ENCODE results near the gene SCRT2. TPM values are rescaled to one million over a fixed set of nuclear protein-coding genes. Genes with fewer than 3 reads are reported as not detected.

Gene SCRT2
- total RNA-seq, 4 donors from 2014 or later, result not detected

DNA sequence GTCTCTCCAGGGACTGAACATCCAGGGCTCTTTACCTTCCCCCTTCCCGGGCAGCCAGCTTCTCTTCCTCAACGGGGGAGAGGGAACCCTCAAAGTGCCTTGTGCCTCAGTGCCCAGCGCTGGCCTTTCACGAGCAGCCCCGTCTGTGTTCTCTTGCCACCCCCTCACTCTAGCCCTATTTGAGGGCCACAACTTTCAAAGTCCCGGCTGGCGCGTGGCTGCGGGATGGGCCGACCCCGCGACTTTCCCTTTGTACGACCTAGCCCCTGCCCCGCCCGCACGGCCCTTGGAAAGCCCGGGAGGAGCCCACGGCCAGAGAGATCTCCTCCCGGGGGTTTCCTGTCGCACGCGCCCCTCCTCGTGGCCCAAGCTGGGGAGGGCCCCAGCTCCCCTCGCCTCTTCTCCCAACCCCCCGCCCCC is 559 bp downstream of the SCRT2 start:
- H3K4me3 ChIP-seq, result peak overlapping the region in 1 of 4 donors; percentile 14
- peaks cover 0 to 22% (median 12%) of the 10 kb centered on the region in 4 donors for H3K4me1 ChIP-seq
- H3K27me3 ChIP-seq, result peaks cover 0 to 86% of the 10 kb centered on the region in 2 donors
- no peak overlapping the region for H3K27ac ChIP-seq
- no peaks in the 10 kb centered on the region for H3K36me3 ChIP-seq
- WGBS, 2 donors, result 5% methylated on average over 21 to 25 of the region's 25 CpGs
- no peaks in the 10 kb centered on the region for H3K9me3 ChIP-seq
- TF ChIP-seq EP300 (IDR thresholded peaks at IDR 0.05), result no peak
- TF ChIP-seq POLR2A (IDR thresholded peaks at IDR 0.05), result no peak
- TF ChIP-seq, protein P1, sequence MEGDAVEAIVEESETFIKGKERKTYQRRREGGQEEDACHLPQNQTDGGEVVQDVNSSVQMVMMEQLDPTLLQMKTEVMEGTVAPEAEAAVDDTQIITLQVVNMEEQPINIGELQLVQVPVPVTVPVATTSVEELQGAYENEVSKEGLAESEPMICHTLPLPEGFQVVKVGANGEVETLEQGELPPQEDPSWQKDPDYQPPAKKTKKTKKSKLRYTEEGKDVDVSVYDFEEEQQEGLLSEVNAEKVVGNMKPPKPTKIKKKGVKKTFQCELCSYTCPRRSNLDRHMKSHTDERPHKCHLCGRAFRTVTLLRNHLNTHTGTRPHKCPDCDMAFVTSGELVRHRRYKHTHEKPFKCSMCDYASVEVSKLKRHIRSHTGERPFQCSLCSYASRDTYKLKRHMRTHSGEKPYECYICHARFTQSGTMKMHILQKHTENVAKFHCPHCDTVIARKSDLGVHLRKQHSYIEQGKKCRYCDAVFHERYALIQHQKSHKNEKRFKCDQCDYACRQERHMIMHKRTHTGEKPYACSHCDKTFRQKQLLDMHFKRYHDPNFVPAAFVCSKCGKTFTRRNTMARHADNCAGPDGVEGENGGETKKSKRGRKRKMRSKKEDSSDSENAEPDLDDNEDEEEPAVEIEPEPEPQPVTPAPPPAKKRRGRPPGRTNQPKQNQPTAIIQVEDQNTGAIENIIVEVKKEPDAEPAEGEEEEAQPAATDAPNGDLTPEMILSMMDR (IDR thresholded peaks at IDR 0.05), result no peak
- no peak for DNase-seq (ENCODE audit: low spot score in 2 of 2)

DNA sequence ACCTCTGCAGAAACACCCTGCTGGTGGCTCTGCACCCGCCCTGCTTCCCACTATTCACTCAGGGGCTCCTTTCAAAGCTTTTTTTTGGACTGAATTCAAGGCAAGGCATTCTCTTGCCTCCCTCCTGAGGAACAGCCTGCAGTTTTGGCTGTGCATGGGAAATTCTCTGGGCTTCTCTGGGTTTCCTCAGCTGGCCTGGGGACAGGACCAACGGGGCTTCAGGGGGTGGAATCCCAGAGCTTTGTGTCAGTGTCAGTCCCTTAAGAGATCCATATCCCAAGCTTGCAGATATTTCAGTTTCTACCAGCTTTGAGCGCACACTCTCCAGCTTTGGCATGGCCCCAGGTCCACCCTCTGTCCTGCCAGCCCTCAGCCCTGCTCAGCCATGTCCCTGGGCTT is 2.0 kb downstream of the SCRT2 start:
- H3K27ac ChIP-seq, result no peak overlapping the region
- peaks cover 0 to 84% of the 10 kb centered on the region in 2 donors for H3K27me3 ChIP-seq
- H3K9me3 ChIP-seq, result no peaks in the 10 kb centered on the region
- TF ChIP-seq EP300 (IDR thresholded peaks at IDR 0.05) (no peak), POLR2A (IDR thresholded peaks at IDR 0.05) (no peak)
- TF ChIP-seq, protein P1 (IDR thresholded peaks at IDR 0.05), result no peak
- peaks cover 0 to 22% (median 12%) of the 10 kb centered on the region in 4 donors for H3K4me1 ChIP-seq
- H3K4me3 ChIP-seq, result no peak overlapping the region
- no peaks in the 10 kb centered on the region for H3K36me3 ChIP-seq
- WGBS, 2 donors, result 42 to 63% methylated on average over 2 to 3 of the region's 3 CpGs
- no peak for DNase-seq (ENCODE audit: low spot score in 2 of 2)

DNA sequence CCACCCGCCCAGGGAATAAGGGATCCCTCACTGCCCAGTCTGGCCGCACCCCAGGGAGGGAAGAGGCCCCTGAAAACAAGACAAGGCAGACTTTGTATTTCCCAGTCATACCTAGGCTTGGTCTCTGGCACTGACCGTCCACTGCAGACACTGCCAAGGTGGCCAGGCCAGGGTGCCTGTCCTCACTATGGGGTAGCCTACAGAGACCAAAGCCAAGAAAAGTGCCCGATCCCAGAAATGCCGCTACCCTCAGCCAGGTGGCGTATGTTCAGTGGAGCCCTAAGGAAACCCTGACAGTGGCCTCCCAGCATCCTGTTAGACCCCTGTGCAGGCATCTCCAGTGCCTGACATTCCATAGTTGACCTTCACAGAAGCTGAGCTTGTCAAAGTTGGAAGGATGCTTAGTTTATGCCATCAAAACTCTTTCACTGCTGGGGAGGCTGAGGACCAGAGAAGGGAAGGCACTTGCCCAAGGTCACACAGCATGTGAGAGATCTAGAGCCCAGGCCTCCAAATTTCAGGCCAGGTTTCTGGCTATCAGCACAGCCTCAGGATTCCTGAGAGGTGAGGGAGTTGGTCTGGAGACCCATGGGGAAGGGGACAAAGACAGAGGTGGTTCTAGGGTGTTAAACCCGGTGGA is 2.5 kb downstream of the SCRT2 start:
- TF ChIP-seq, protein P1 (IDR thresholded peaks at IDR 0.05), result no peak
- TF ChIP-seq EP300 (IDR thresholded peaks at IDR 0.05), result no peak
- TF ChIP-seq POLR2A (IDR thresholded peaks at IDR 0.05), result no peak
- WGBS, 2 donors, result 37 to 41% methylated on average over 6 to 7 of the region's 7 CpGs
- no peaks in the 10 kb centered on the region for H3K36me3 ChIP-seq
- DNase-seq (ENCODE audit: low spot score in 2 of 2), result no peak
- H3K27me3 ChIP-seq, result peaks cover 0 to 84% of the 10 kb centered on the region in 2 donors
- H3K9me3 ChIP-seq, result no peaks in the 10 kb centered on the region
- no peak overlapping the region for H3K27ac ChIP-seq
- peaks cover 0 to 22% (median 12%) of the 10 kb centered on the region in 4 donors for H3K4me1 ChIP-seq
- H3K4me3 ChIP-seq, result no peak overlapping the region

DNA sequence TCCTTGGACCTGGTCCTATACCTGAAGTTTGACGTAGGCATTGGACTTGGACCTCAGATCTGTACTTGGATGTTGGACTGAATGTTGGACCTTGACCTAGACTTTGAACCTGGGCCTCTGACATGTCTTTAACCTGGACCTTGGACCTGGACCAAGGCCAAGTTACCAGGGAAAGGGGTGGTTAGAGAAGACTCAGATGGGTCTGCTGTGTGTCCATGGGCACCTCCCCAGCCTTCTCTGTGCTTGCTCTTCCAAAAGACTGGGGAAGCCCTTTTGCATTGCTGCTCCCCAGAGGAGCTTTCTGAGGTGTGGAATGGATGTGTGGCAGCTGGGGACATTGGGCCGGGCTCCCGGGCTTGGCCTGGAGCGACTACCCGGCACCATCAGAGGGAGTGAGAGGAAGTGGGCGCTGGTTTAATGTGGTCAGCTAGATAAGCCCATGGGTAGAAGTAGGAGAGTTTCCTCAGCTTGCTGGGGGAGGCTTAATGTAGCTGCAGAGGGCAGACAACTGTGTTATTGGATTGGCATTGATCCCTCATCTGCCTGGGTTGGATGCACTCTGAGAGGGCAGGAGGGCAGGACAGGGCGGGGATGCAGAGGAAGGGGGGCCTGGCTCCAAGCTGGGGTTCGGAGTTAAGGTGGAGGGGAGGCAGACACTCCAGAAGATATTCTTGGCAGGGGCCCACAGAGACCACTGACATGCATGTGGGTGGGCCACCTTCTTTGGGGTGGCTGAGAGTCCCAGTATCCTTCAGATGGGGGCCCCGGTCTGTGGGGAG is 4.2 kb downstream of the SCRT2 start:
- H3K27ac ChIP-seq, result no peak overlapping the region
- H3K9me3 ChIP-seq, result no peaks in the 10 kb centered on the region
- peaks cover 0 to 87% of the 10 kb centered on the region in 2 donors for H3K27me3 ChIP-seq
- peaks cover 0 to 16% (median 9%) of the 10 kb centered on the region in 4 donors for H3K4me1 ChIP-seq
- DNase-seq (ENCODE audit: low spot score in 2 of 2), result no peak
- no peaks in the 10 kb centered on the region for H3K36me3 ChIP-seq
- TF ChIP-seq, protein P1 (IDR thresholded peaks at IDR 0.05), result no peak
- TF ChIP-seq EP300 (IDR thresholded peaks at IDR 0.05), result no peak
- no peak for TF ChIP-seq POLR2A (IDR thresholded peaks at IDR 0.05)
- H3K4me3 ChIP-seq, result no peak overlapping the region
- 62 to 67% methylated on average over 9 of the region's 9 CpGs for WGBS, 2 donors

DNA sequence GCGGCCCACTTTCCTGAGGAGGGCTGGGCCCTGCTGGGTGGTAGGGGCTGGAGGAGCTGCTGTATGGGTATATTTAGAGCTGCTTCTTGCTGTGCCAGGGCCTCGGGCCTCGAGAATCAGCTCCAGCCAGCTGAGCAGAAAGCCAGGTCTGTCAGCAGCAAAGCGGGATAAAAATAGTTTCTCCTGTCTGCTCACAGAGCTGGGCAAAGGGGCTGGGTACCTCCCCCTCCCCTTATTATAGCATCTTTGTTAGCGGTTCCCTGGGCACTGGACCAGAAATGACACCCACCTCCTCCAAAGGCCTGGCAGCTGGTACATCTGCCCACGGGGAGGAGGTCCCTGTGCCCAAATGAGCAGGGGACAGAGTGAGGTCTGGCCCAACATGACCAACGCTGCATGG is 6.0 kb downstream of the SCRT2 start:
- TF ChIP-seq, protein P1 (IDR thresholded peaks at IDR 0.05), result no peak
- TF ChIP-seq POLR2A (IDR thresholded peaks at IDR 0.05) (no peak), EP300 (IDR thresholded peaks at IDR 0.05) (no peak)
- 68 to 77% methylated on average over 5 to 7 of the region's 7 CpGs for WGBS, 2 donors
- Histone ChIP-seq H3K4me3 (no peak overlapping the region), H3K27ac (no peak overlapping the region), H3K4me1 (no peaks in the 10 kb centered on the region), H3K36me3 (no peaks in the 10 kb centered on the region), H3K9me3 (no peaks in the 10 kb centered on the region), H3K27me3 (peaks cover 0 to 95% of the 10 kb centered on the region in 2 donors)
- DNase-seq (ENCODE audit: low spot score in 2 of 2), result no peak
